NCI-H2227 treated with DMSO at 0.1 percent for 48 hours (cell line): Measurements from ENCODE around the gene TRNT1.

Experiments
- DNase-seq: peaks from one replicate; lab custom pipeline; 2025; lab: John Stamatoyannopoulos, UW

TRNT1 gene

DNA sequence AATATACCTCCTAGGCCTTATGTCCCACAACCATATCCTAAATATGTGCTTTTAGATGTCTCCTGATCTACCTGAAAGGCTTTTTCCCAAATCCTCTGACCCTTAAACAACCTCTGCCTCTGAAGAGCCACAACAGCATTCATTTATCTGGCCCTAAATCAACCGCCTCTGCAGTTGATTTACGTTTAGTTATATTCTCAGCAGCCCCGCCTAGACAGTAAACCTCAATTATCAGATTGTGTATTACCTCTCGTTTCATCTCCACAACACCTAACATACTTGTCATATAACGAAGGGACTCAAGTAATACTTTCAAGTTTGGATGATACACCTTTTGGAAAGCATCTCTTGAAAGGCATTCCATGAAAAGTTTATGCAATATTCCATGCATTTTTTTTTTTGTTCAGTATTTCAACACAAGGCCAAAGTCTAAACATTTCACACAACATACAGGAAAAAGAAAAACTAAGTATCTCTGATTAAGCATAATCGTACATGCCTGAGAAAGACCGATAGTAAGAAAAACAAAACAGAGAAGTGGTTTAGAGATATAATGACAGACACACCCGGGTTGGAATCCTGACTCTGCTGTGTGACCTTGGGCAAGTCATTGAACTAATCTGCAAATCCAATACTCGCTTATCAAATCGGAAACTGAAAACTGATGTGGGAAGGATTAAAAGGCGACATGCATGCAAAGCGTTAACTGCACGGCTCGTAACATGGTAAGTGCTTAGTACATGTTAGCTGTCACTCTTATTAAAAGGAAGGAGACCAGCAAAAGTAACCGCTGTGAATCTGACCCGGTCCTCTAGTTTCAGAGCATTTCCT is 52.0 kb downstream of the TRNT1 start:
- no peak for DNase-seq

DNA sequence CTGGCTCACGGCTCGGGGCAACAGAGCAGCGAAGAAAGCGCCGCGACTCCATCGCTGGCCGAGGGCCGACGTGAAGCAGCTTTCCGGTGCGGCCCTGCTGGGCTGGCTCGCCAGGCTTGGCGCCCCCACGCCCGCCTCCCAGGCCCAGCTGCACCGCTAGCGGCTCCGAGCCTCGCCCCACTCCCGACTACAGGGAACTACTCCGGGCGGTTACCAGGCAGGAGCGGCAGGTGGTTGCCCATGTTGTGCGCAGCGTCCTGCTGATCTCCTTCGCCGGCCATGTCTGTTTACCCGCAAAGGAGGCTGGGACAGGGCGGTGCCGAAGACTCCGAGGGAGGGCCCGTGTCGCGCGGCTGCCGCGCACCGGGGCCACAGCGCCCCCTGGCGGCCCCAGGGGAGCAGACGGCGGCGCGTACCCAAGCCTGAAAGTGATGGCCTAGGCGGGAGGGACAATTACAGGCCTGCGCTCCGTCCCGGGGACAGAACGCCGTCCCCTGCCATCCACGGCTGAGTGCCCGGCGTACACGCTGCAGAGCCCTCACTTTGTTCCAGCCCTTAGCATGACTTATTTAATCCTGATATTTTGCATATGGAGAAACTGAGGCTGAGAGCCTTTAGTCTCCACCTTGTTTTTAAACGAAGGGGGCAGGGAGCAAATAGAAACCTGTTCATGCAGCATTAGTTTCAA is 52.8 kb downstream of the TRNT1 start, which contains the start of gene CRBN:
Gene CRBN, minus strand, starts transcription at position 285 of the 688 bp plus-strand sequence. Its CDS starts 4 bp downstream, at position 281.
- peak; percentile 70 for DNase-seq

DNA sequence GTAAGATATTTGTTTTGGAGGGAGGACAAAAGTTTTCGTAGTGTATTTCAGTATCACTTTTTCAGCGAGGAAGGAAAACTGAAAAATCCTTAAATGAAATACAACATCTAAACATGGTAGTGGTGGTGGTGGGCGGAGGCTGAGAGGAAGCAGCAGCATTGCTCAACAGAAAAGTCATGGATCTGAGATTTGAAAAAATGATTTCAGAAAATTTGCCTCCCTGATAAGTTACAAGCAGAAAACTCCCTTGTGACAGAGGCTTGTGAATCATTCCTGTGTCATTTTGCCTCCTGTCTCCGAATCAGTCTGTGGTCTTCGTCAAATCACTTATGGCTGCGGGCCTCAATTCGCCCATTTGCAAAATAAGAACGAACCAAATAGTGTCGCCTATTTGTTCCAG is 53.7 kb downstream of the TRNT1 start:
- no peak for DNase-seq

DNA sequence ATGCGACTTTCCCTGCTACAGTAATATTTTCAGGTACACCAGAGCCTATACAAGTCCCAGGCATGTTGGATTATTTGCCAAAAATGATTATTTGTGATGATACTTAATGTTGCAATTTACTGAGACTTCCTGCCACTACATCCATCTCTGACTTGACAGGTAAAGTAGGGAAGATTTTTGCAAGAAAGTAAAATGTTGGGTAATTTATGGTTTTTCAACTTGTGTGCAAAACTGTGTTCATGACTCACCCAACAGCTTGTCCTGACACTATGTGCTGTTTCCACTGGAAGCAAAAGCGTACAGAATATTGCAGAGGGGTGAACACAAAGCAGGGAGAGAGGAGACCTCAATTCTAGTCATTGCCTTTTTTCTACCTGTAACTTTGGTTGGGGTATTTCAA is 58.1 kb downstream of the TRNT1 start:
- no peak for DNase-seq

DNA sequence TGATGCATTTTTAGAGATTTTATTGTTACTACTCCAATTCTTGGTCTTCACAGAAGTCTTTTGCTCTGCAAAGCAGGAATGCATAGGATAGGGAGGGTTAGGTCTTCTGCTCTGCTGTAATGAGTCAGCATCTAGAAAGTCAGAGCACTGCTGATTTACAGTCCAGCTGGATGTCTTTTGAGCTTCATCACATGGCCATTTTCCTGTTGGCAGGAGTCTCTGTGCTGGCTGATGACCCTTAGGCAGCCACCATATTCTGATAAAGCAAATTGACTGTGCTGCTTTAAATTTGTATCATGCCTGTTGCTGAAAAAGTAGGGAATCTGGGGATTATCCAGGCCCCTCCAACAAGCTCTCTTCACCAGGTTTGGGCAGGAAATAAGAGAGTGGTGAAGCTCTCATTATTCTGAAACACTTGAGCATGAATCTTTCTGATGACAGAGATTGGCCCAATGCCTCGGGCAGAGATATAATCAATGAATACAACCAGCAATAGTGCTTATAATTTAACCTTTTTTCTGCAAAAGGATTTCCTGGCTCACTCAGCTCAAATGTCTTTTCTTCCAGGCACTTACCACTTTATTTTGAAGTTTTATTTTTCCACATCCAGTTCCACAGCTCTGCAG is 62.5 kb downstream of the TRNT1 start:
- DNase-seq: no peak

DNA sequence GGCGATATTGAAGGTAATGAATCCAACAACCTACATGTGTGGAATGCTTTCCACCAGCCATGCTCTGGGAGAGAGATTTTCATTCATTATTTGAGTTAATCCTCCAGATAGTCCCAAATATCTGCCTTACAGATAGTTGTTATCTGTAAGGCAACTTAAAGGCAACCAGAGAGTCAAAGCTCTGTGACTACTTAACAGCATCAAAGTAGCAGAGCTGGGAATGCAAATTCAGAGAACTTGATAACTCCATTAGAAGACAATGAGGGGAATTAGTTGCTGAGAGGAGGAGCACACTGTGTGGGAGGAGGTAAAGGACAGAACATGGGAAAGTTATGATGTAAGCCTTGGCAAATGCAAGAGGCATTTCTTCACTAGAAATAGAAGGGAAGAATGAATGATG is 63.2 kb downstream of the TRNT1 start:
- no peak for DNase-seq

DNA sequence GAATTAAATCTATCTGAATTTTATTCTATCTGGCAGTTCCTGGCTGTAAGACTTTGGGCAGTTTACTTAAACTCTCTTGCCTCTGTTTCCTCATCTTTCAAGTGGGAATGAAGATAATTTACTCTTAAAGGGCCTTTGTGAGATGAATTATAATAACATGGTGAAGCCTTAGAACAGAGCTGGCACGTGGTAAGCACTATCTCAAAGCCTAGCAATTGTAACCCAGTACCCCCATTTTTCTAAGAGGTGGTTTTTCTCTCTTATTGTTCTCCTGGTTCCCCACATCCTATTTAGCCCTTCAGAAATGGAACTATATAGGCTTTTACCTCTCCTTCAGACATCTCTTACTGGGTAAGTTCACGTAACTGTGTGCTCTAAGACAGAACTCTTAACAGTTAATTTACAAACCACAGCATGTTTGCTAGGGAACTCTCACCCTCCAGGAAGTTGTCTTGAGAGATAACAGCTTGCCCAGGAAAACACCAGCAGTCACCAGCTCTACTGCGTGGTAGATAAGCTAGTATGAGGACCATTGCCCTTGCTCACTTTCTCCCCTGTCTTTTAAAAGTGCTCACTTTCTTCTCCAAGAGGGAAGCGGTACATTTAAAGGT is 65.0 kb downstream of the TRNT1 start:
- no peak for DNase-seq

DNA sequence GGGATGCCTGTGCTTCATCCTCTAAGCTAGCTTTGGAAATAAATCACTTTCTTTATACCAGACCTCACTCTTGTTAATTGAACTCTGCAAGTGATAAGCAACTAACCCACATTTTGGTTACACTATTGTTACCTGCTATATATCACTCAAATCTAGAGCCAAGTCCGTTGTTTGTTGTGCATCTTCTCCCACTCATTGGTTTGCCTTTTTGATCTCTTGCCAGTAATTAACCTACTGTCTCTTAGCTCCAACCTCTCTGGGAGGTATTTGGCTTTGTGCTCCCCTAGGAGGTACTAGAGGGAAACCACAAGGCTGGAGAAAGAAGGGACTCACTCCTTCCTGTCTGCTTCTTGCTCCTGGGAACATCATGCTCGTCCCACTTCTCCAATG is 65.5 kb downstream of the TRNT1 start:
- no peak for DNase-seq

DNA sequence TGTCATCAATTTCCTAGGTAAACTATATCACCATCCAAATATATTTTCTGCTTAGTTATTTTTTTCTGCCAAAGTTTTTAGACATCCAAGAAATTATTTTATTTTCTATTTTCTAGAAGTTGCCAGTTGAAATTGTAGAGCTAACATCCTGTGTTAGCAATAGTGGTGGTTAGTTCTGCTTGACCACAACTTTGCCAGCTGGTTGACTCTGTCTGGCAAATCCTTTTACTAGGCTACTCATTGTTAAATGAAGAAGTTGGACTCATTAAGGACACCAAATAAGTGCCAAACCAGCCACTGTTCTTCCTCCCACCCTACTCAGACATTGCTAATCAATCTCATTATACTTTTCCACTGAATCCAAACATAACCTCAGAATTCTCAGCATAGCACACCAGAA is 68.1 kb downstream of the TRNT1 start:
- DNase-seq: no peak

DNA sequence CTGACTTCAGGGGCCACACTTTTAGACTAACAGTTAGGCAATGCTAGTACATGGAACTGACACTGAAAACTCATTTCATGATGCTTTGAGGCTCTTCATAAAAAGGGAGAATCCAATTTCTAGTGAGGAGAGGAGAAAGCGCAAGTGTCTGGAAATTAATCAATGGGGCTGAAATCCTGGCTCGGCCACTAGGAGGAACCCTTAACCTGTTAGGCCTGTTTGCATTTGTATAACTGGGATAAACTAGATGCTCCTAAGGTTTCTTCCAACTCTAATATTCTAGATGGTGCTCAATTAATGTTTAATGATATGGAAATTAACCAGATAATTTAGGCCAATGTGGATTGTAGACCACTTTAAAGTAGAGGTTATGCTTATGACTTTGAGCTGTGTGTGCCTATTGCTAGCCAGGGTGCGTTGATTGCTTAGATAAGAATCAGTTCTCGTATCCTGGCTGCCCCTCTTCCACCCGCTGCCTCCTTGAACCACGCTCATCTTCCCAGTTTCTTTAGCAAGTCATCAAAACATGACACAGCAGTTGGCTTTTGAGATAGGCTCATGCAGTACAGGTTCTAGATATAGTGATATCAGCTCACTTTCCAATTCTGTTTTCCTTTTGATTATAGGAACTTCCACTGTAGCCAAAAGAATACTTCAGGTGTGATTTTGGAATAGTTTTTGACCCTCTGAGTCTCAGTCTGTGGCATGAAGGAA is 69.6 kb downstream of the TRNT1 start:
- DNase-seq: peak; percentile 2
